HG03060 (cell line): ENCODE measurements around the gene ABHD4.
"Not testable (repeated sequence)": the region's sequence is repeated elsewhere in the genome, so short reads cannot be mapped to it uniquely, and the experiment has no call there.

ENCODE experiments used
- ATAC-seq: cut with Tn5 transposase; IDR thresholded peaks from one replicate; pipeline ENCODE4 v1.9.1; 2021; ENCODE audit warnings: low read depth, moderate number of reproducible peaks; ENCODE audit not compliant: unreplicated experiment

ABHD4 gene

GRCh38 chr14:22588526-22589095 lies 9.5 kb upstream of the ABHD4 start:
- no peak for ATAC-seq

GRCh38 chr14:22589096-22589839 lies 8.8 kb upstream of the ABHD4 start, which contains the start of gene DAD1:
Gene DAD1 (minus strand): TSS chr14:22589224. CDS start chr14:22589157, 67 bp downstream.
- peak; percentile 92 for ATAC-seq

GRCh38 chr14:22593189-22593588 lies 4.9 kb upstream of the ABHD4 start:
- no peak for ATAC-seq

- no peak for ATAC-seq
Measured at GRCh38 chr14:22593601-22594000, 4.5 kb upstream of the ABHD4 start.

- ATAC-seq, result no peak
Measured at GRCh38 chr14:22594156-22594716, 3.9 kb upstream of the ABHD4 start.

- ATAC-seq, result no peak
Measured at GRCh38 chr14:22596354-22596879, 1.7 kb upstream of the ABHD4 start.

GRCh38 chr14:22597265-22597664 lies 835 bp upstream of the ABHD4 start:
- ATAC-seq, result no peak

GRCh38 chr14:22597771-22598098 lies 365 bp upstream of the ABHD4 start:
- ATAC-seq, result no peak

- ATAC-seq, result no peak
Measured at GRCh38 chr14:22598896-22599244, 770 bp downstream of the ABHD4 start.

GRCh38 chr14:22599349-22599748 lies 1.2 kb downstream of the ABHD4 start:
- no peak for ATAC-seq

GRCh38 chr14:22600027-22600426 lies 1.9 kb downstream of the ABHD4 start:
- no peak for ATAC-seq

- ATAC-seq, result no peak
Measured at GRCh38 chr14:22601456-22601855, 3.4 kb downstream of the ABHD4 start.

- no peak for ATAC-seq
Measured at GRCh38 chr14:22601996-22602395, 3.9 kb downstream of the ABHD4 start.

GRCh38 chr14:22602862-22603261 lies 4.8 kb downstream of the ABHD4 start:
- no peak for ATAC-seq

GRCh38 chr14:22606380-22606779 lies 8.3 kb downstream of the ABHD4 start:
- no peak for ATAC-seq

GRCh38 chr14:22607291-22607690 lies 9.2 kb downstream of the ABHD4 start:
- ATAC-seq, result no peak

GRCh38 chr14:22610931-22611330 lies 12.8 kb downstream of the ABHD4 start:
- ATAC-seq, result no peak

- no peak for ATAC-seq
Measured at GRCh38 chr14:22613106-22613695, 15.1 kb downstream of the ABHD4 start.

- no peak for ATAC-seq
Measured at GRCh38 chr14:22613736-22614239, 15.7 kb downstream of the ABHD4 start.

GRCh38 chr14:22614240-22614799 lies 16.2 kb downstream of the ABHD4 start:
- no peak for ATAC-seq

GRCh38 chr14:22615765-22616164 lies 17.7 kb downstream of the ABHD4 start:
- ATAC-seq, result not testable (repeated sequence)
